ENCODE results near the gene ITGA7. TPM values are rescaled to one million over a fixed set of nuclear protein-coding genes. Genes with fewer than 3 reads are reported as not detected.

Gene ITGA7
- total RNA-seq, 1 experiment from 2014 or later, result 96.2 TPM

DNA sequence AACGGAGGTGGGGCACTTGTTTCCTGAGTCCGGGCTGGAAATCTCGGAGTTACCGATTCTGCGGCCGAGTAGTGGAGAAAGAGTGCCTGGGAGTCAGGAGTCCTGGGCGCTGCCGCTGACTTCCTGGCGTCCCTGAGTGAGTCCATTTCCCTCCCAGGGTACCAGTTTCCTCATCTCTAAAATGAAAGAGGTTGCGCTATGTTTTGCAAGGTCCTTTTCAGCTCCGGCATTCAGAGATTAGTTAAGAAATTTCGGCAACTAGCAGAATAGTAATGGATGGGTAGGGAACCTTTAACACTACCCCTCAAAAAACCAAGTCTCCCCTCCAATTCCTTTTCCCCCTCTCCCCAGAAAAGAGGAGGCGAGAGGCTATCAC, 8.9 kb upstream of the ITGA7 start (continued):
- TF ChIP-seq, protein P1, sequence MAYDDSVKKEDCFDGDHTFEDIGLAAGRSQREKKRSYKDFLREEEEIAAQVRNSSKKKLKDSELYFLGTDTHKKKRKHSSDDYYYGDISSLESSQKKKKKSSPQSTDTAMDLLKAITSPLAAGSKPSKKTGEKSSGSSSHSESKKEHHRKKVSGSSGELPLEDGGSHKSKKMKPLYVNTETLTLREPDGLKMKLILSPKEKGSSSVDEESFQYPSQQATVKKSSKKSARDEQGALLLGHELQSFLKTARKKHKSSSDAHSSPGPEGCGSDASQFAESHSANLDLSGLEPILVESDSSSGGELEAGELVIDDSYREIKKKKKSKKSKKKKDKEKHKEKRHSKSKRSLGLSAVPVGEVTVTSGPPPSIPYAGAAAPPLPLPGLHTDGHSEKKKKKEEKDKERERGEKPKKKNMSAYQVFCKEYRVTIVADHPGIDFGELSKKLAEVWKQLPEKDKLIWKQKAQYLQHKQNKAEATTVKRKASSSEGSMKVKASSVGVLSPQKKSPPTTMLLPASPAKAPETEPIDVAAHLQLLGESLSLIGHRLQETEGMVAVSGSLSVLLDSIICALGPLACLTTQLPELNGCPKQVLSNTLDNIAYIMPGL (CRISPR knock-in tag; IDR thresholded peaks at IDR 0.05), result no peak
- no peak for TF ChIP-seq JAZF1 (CRISPR knock-in tag; IDR thresholded peaks at IDR 0.05)
- TF ChIP-seq, protein P2, sequence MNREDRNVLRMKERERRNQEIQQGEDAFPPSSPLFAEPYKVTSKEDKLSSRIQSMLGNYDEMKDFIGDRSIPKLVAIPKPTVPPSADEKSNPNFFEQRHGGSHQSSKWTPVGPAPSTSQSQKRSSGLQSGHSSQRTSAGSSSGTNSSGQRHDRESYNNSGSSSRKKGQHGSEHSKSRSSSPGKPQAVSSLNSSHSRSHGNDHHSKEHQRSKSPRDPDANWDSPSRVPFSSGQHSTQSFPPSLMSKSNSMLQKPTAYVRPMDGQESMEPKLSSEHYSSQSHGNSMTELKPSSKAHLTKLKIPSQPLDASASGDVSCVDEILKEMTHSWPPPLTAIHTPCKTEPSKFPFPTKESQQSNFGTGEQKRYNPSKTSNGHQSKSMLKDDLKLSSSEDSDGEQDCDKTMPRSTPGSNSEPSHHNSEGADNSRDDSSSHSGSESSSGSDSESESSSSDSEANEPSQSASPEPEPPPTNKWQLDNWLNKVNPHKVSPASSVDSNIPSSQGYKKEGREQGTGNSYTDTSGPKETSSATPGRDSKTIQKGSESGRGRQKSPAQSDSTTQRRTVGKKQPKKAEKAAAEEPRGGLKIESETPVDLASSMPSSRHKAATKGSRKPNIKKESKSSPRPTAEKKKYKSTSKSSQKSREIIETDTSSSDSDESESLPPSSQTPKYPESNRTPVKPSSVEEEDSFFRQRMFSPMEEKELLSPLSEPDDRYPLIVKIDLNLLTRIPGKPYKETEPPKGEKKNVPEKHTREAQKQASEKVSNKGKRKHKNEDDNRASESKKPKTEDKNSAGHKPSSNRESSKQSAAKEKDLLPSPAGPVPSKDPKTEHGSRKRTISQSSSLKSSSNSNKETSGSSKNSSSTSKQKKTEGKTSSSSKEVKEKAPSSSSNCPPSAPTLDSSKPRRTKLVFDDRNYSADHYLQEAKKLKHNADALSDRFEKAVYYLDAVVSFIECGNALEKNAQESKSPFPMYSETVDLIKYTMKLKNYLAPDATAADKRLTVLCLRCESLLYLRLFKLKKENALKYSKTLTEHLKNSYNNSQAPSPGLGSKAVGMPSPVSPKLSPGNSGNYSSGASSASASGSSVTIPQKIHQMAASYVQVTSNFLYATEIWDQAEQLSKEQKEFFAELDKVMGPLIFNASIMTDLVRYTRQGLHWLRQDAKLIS (CRISPR knock-in tag; IDR thresholded peaks at IDR 0.05; ENCODE audit: borderline replicate concordance), result no peak

DNA sequence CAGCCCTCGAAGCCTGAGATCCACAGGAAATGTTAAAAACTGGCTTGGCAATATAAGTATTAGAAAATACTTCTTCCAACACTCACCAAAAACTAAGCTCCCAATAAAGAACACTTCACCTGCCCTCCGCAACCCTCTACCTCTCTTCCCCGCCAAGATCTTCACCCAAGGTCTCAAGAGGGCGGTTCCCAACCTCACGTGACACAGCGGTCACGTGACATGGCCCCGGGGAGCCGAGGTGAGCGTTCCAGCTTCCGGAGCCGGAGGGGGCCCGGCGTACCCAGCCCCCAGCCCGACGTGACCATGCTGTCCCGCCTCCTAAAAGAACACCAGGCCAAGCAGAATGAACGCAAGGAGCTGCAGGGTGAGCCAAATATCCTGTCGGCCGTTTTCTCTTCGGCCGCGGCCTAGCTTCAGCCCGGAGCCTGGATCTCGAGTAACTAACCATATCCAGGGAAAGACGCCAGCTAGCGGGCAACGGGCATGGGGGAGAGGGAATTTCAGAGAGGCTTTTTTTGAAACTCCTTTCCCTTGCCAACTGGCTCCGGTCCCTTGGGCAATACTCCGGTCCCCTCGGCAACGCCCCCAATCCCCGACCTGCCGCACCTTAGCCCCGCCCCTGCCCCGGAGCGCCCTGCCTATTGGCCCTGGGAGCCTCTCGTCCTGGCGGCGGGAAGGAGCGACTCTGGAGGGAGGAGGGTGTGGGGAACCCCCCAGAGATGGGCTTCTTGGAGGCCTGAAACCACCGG, 8.3 kb upstream of the ITGA7 start, which contains the start of gene BLOC1S1:
Gene BLOC1S1 (plus strand): TSS at position 214 of the 749 bp plus-strand sequence. CDS start 6 bp downstream, at position 220.
- Mint-ChIP-seq H3K4me1 (peaks cover 37% of the 10 kb centered on the region), H3K36me3 (no peaks in the 10 kb centered on the region), H3K27me3 (ENCODE audit: low read depth) (peaks cover 24% of the 10 kb centered on the region), H3K9me3 (no peaks in the 10 kb centered on the region), H3K27ac (peak within 1 kb of the TSS; percentile 84), H3K4me3 (peak within 1 kb of the TSS; percentile 85)
- POLR2A ChIA-PET, result interaction anchor here (0.5 to 3.4 kb wide), 5 partner anchors 9 to 245 kb away, joined by 3 to 21 read pairs (median 5); partner anchors contain the start of genes CD63 and ITGA7
- ATAC-seq (peak; percentile 88), DNase-seq (ENCODE audit: low spot score) (peak; percentile 96)
- CTCF ChIA-PET, result interaction anchor here (0.6 to 10.8 kb wide), 9 partner anchors 9 to 115 kb away, joined by 3 to 141 read pairs (median 3); partner anchors contain the start of genes CD63, ITGA7 and SARNP
- TF ChIP-seq, protein P3, sequence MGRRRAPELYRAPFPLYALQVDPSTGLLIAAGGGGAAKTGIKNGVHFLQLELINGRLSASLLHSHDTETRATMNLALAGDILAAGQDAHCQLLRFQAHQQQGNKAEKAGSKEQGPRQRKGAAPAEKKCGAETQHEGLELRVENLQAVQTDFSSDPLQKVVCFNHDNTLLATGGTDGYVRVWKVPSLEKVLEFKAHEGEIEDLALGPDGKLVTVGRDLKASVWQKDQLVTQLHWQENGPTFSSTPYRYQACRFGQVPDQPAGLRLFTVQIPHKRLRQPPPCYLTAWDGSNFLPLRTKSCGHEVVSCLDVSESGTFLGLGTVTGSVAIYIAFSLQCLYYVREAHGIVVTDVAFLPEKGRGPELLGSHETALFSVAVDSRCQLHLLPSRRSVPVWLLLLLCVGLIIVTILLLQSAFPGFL (CRISPR knock-in tag; IDR thresholded peaks at IDR 0.05; ENCODE audit: borderline replicate concordance), result no peak
- TF ChIP-seq, protein P4, sequence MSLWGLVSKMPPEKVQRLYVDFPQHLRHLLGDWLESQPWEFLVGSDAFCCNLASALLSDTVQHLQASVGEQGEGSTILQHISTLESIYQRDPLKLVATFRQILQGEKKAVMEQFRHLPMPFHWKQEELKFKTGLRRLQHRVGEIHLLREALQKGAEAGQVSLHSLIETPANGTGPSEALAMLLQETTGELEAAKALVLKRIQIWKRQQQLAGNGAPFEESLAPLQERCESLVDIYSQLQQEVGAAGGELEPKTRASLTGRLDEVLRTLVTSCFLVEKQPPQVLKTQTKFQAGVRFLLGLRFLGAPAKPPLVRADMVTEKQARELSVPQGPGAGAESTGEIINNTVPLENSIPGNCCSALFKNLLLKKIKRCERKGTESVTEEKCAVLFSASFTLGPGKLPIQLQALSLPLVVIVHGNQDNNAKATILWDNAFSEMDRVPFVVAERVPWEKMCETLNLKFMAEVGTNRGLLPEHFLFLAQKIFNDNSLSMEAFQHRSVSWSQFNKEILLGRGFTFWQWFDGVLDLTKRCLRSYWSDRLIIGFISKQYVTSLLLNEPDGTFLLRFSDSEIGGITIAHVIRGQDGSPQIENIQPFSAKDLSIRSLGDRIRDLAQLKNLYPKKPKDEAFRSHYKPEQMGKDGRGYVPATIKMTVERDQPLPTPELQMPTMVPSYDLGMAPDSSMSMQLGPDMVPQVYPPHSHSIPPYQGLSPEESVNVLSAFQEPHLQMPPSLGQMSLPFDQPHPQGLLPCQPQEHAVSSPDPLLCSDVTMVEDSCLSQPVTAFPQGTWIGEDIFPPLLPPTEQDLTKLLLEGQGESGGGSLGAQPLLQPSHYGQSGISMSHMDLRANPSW (CRISPR knock-in tag; conservative IDR thresholded peaks at IDR 0.05; ENCODE audit: low read depth), result no peak
- TF ChIP-seq FOXK1 (CRISPR knock-in tag; IDR thresholded peaks at IDR 0.05) (peak; percentile 70; the same call in 1 of the 2 replicates), ZNF281 (CRISPR knock-in tag; IDR thresholded peaks at IDR 0.05) (0 out of 2 replicates have a peak, but pooled peaks have one; percentile 61), OVOL2 (CRISPR knock-in tag; IDR thresholded peaks at IDR 0.05; ENCODE audit: borderline replicate concordance) (no peak), ZNF317 (CRISPR knock-in tag; IDR thresholded peaks at IDR 0.05; ENCODE audit: borderline replicate concordance, low read depth) (no peak), NR2C2 (CRISPR knock-in tag; IDR thresholded peaks at IDR 0.05) (no peak), NR3C1 (CRISPR knock-in tag; conservative IDR thresholded peaks at IDR 0.05; ENCODE audit: low read depth) (no peak), ATF6 (CRISPR knock-in tag; IDR thresholded peaks at IDR 0.05) (no peak), MLX (CRISPR knock-in tag; IDR thresholded peaks at IDR 0.05) (no peak), USF2 (CRISPR knock-in tag; IDR thresholded peaks at IDR 0.05) (peak; percentile 100)
- TF ChIP-seq, protein P5, sequence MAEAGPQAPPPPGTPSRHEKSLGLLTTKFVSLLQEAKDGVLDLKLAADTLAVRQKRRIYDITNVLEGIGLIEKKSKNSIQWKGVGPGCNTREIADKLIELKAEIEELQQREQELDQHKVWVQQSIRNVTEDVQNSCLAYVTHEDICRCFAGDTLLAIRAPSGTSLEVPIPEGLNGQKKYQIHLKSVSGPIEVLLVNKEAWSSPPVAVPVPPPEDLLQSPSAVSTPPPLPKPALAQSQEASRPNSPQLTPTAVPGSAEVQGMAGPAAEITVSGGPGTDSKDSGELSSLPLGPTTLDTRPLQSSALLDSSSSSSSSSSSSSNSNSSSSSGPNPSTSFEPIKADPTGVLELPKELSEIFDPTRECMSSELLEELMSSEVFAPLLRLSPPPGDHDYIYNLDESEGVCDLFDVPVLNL (CRISPR knock-in tag; IDR thresholded peaks at IDR 0.05; ENCODE audit: borderline replicate concordance, low read depth), result peak; percentile 47; the same call in 1 of the 2 replicates
